NCI-H526 treated with DMSO at 0.1 percent for 48 hours (cell line): ENCODE results near the gene AK3.
"Not testable (repeated sequence)": the region's sequence is repeated elsewhere in the genome, so short reads cannot be mapped to it uniquely, and the experiment has no call there.

ENCODE experiments used
- DNase-seq: peaks from one replicate; lab custom pipeline; 2025; lab: John Stamatoyannopoulos, UW

Gene AK3

GRCh38 chr9:4740638-4741364 lies at the start of gene AK3:
AK3 (minus strand) TSS chr9:4741202; CDS start chr9:4741087, 115 bp downstream.
- peak; percentile 78 for DNase-seq

- no peak for DNase-seq
Observed at GRCh38 chr9:4788703-4789102, 47.7 kb upstream of the AK3 start.

GRCh38 chr9:4787876-4788275 lies 46.9 kb upstream of the AK3 start:
- no peak for DNase-seq

GRCh38 chr9:4786599-4786998 lies 45.6 kb upstream of the AK3 start:
- no peak for DNase-seq

GRCh38 chr9:4784403-4784802 lies 43.4 kb upstream of the AK3 start:
- no peak for DNase-seq

- not testable (repeated sequence) for DNase-seq
Observed at GRCh38 chr9:4783191-4783590, 42.2 kb upstream of the AK3 start.

GRCh38 chr9:4781408-4781807 lies 40.4 kb upstream of the AK3 start:
- DNase-seq = no peak

- no peak for DNase-seq
Observed at GRCh38 chr9:4780651-4781050, 39.6 kb upstream of the AK3 start.

GRCh38 chr9:4774958-4775357 lies 34.0 kb upstream of the AK3 start:
- not testable (repeated sequence) for DNase-seq

- no peak for DNase-seq
Observed at GRCh38 chr9:4774209-4774608, 33.2 kb upstream of the AK3 start.

GRCh38 chr9:4771788-4772187 lies 30.8 kb upstream of the AK3 start:
- DNase-seq = no peak

GRCh38 chr9:4769321-4770080 lies 28.5 kb upstream of the AK3 start:
- DNase-seq = no peak

GRCh38 chr9:4768681-4769080 lies 27.7 kb upstream of the AK3 start:
- no peak for DNase-seq

GRCh38 chr9:4764033-4764432 lies 23.0 kb upstream of the AK3 start:
- no peak for DNase-seq

GRCh38 chr9:4762886-4763541 lies 22.0 kb upstream of the AK3 start:
- no peak for DNase-seq

GRCh38 chr9:4762108-4762885 lies 21.3 kb upstream of the AK3 start:
- peak; percentile 63 for DNase-seq

GRCh38 chr9:4760122-4760521 lies 19.1 kb upstream of the AK3 start:
- DNase-seq = no peak

GRCh38 chr9:4756420-4756819 lies 15.4 kb upstream of the AK3 start:
- DNase-seq = no peak

GRCh38 chr9:4755026-4755609 lies 14.1 kb upstream of the AK3 start:
- no peak for DNase-seq

- not testable (repeated sequence) for DNase-seq
Observed at GRCh38 chr9:4754530-4754929, 13.5 kb upstream of the AK3 start.

- no peak for DNase-seq
Observed at GRCh38 chr9:4750023-4750673, 9.1 kb upstream of the AK3 start.
